DMS79 treated with DMSO at 0.1 percent for 48 hours (cell line): ENCODE data around the gene ADAM12.
"Not testable (repeated sequence)": the region's sequence is repeated elsewhere in the genome, so short reads cannot be mapped to it uniquely, and the experiment has no call there.

Source experiments
- DNase-seq: peaks from one replicate; lab custom pipeline; 2025; lab: John Stamatoyannopoulos, UW

ADAM12 gene

DNA sequence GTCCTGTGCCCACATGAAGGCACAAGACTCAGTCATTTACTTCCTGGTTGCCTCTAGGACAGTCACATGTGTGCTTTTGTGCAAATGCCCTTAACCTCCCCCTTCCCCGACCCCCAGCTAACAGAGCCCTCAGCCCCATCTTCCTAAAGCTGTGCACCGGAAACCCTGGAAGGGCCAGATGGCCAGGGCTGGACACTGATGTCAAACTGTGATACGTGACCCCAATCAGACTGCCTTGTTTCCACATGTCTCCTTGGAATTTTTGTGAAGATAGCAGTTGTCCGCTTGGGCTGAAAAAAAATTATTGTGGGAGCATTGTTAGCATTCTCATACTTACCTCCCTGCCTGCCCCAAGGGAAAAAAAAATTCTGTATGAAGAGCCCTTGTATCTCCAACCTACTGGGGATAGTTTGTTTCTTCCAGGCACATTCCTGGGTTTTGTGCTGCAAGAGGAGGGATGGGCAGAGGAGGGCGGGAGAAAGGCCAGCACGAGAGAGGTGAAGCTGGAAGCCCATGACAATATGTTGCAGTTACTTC is 17.0 kb upstream of the ADAM12 start:
- no peak for DNase-seq

DNA sequence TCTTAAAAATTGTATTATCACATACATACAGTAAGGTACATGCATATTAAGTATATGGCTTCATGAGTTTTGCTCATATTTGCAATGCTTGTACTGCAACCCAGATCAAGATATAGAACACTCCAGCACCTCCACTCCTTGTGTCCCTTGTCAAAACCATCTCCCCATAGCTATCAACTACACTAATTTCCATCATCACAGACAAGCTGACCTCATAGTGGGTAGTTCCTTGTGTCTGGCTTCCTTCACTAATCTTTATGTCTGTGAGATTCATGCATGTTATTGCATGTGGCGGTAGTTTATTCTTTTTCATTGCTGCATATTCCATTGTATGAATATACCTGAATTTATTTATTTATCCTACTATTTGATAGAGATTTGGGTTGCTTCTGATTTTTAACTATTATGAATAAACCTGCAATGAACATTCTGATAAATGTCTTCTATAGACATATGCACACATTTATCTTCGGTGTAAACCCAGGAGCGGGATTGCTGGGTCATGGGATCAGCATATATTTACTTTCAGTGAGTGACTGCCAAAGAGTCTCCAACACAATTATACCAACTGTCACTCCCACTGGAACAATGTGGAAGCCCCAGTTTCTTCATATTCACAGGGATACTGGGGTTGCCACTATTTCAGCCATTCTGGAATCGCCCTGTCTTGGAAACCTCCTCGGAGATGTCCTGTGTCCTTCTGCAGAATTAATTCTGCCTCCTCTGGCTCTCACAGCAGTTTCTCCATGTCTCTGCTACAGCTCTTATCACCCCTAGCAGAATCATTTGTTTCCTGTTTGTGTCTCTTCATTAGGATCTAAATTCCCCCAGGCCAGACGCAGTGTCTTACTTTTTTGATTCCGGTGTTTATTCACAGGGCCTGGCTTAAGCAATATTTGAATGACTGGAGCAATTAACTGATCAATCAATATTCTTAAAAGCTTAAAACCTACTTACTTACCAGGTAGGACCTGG is 14.7 kb upstream of the ADAM12 start:
- DNase-seq = no peak

DNA sequence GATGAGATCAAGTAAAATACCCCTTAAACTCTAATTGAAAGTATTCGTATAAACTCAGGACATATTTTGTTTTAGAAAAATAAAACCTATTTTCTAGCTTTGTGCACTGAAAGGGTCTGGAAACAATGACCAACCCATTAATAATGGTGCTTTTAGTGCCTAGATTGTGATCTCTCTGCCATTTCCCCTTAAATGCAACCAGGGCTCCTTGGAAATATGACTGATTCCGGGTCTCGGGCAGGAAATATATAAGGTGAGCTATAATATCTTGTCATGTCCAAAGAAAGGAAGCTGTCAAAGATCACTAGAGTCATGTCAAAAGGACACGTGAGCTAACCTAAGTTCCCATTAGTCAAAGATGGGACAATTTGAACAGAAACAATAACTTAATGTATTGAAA is 12.4 kb upstream of the ADAM12 start:
- no peak for DNase-seq

DNA sequence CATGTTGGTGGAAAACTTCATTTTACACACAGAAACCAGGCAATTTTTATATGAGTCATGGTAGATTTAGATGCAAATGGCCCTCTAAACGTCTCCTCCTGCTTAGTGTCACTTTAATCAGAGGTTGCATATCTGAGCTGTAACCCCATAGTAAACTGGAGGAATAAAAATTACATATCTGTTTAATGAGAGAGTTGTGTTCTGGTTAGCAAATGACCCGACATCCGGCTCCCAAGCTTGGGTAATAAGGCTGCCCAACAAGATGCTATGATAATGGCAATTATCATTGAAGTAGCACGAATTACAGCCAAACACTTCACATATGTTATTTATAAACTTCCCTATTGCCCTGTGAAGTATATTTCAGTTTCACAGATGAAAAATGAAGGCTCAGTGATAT is 10.6 kb upstream of the ADAM12 start:
- DNase-seq = no peak

DNA sequence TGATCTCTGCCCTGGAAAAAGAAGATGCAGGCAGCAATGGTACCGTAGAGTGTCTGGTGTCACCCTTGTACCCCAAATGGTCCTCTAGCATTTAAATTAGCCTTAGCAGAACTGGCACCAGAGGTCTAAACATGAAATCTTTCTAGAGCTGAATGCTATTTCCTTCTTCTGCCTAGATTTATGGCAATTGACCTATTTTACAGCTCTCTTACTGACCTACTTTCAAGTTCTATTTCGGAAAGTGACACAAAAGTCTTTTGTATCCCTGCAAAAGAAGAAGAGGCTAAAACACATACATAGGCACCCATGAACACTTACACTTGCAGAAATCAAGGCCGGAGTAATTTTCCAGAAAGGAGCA is 10.1 kb upstream of the ADAM12 start:
- DNase-seq = no peak

DNA sequence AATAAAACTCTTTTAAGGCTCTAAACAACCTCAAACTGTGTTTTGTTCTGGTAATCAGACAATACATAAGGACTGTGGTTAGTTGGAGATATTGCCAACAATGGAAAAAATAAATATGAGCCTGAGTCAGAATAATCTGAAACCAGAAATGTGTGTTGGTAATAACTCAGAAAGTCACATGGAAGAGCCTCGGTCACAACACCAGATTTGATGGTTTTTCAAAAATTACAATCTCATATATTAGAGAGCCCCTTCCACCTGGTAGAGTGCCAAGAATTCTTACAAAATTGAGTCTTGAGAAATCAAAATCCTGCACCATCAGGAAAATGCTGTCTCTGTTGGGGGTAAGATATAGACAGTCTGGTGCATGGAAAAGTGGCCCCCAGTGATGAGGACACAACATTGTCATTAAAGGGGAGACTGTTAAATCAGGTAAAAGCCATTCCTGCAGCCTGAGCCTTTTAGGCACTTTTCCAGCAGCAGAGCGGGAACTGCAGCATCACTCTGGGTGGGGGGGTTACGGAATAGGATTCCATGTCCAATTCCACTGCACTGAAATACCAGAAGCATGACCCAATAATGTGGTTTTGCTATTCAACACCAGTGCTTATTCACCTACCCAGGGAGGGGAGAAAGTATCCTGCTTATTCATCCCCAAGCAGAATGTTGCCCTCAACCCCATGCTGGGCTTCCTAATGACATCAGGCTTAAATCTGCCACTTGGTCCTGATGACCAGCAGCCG is 9.5 kb upstream of the ADAM12 start:
- DNase-seq = no peak

DNA sequence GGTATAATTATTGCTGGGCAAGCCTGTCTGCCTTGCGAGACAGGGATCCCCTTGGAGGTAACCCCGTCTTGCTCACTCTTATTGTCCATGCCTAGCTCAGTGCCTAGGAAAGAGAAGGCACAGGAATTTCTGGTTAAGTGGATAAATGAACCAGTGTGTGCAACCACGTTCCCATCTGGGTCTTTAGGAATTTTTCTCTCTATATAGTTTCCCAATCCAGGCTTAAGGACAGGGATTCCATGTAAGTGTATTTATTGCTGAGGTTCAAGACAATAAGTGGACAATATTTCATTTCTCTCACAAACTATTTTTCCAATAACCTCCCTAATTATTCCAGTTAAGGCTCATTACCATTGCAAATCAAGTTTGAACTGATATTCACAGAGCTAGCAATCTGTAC is 8.9 kb upstream of the ADAM12 start:
- no peak for DNase-seq

DNA sequence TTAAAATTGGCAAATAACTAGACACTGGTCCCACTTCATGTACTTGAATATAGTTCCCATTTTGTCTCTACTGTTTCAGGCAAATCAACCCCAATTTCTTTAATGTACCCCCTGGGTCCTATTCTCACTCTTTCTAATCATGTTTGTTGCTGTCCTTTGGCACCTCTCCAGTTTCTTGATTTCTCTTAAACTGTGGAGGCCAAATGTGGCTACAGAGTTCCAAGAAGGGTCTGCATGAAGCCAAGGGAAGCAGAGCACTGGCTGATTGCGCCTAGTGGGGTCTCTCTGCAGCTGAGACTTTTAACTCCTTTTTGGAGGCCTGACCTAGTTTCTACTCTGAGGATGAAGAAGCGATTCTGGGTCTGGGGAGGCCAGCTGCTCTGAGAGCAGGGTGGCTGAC is 6.7 kb upstream of the ADAM12 start:
- no peak for DNase-seq

DNA sequence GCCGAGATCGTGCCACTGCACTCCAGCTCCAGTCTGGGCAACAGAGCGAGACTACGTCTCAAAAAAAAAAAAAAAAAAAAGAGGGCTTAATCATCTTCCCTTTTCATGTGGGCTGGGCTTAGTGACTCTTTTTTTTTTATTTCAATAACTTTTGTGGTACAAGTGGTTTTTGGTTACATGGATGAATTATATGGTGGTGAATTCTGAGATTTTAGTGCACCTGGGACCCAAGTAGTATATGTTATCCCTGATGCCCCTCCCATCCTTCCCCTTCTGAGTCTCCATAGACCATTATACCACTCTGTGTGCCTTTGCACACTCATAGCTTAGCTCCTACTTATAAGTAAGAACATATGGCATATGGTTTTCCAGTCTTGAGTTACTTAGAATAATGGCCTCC is 4.8 kb upstream of the ADAM12 start:
- no peak for DNase-seq

DNA sequence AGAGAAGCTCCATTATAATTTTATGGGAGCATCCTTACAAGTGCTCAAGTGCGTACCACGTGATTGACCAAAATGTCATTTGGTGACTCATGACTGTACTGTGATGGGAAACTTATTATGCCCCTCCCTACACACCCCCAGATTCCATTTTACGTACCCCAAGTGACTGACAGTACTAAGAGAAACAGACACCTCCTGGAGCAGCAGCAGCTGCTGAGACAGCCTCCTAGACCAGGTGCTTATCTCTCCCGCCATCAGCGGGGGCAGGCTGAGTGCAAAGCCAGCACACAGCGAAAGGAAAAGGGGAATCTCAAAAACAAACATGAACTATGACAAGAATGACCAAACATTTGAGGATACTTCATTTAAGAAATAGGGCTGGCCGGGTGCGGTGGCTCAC is 4.2 kb upstream of the ADAM12 start:
- DNase-seq = no peak

DNA sequence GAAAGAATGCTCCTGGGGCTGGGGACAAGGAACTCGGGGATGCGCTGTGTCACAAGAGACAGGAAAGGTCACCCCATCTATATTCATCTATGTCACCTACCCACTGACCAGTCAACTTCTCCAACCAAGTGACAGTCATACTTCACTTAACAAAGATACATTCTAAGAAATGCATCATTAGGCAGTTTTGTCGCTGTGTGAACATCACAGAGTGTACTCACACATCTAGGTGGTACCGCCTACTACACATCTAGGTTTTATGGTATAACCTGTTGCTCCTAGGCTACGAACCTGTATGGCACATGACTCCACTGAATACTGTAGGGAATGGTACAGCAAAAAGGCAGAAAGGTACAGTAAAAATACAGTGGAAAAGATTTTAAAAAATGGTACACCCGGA is 3.8 kb upstream of the ADAM12 start:
- no peak for DNase-seq

DNA sequence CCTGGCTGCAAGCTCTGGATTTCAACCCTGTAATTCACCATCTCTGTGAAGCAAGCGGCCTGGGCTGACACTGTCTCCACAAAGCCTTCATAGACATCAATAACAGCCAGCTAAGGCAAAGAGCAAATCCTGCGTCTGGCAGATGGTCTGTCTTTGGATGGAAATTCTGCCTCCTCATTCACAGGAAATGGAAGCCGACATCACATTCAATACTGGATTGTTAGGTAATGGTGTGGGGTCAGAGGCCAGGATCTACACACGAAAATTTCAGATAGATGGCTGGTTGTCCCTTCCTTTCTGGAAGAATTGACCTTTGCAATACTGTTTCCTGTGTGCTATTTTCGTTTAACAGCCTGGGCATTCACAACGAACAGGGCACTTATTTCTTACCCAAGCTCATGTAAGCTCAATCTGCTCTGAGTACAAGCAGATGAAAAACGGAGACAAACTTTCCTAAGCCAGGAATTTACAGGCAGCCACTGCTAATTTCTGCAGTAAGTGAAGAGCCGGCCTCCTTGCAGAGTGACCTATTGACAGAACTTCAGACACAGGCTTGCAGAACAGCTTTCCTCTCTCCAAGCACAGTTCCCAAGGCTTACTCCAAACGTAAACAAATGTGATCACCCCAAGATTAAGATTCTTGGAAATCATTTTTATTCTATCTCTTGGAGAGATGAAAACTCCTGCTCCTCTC is 3.1 kb upstream of the ADAM12 start:
- DNase-seq = no peak

DNA sequence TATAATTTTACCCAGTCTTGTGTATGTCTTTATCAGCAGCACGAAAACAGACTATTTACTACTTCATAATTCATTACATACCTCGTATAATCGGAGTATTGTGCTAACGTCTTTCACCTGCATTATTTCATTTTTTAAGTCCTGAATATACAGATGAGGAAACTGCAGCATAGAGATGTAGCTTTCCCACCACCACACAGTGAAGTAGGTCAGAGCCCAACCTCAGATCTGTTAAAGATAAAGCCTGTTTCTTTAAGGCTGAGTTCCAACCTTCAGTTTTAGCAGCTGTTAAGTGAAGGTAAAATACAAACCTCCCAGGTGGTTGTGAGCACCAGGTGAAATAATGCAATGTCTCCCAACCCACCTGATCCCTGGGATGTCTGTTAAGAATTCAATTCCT is 2.0 kb upstream of the ADAM12 start:
- DNase-seq = no peak

DNA sequence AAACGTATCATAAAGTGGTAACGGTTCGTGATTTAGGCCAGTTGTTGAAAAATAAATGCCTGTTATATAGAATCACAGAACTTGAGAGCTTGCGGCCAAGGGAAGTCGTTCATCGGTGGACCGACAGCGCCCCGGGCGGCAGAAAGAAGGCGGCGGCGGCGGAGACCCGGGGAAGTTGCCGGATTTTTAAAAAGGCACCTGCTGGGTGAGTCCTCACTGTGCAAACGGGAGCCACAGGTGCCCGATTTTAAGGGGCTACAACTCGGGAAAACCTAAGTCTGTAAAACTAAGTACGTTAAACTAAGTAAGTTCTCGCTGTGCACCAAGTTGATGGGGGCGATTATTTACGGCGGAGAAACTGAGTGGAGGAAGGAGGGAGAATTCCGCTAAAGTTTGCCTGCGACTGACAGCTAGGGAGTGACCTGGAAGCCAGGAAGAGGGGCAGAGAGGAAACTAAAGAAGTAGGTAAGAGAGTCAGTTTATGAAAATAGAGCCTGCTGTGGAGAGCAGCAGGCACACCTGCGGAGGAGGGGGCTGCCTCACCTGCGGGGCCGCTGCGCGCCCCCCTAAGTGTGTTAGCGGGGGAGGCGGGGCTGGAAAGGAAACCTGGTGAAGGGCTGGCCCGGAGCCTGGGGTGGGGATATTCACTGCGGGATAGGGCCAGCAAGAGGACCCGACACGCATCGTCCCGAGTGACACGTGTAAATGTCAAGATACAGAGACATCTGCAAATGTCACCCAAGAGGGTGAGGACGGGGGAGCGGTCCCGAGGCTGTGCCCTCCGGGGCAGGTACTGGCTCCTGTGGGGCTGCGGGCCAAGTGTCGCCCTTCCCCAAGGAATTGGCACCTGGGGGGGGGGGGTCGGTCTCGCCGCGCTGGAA is 996 bp downstream of the ADAM12 start:
- peak; percentile 20 for DNase-seq

DNA sequence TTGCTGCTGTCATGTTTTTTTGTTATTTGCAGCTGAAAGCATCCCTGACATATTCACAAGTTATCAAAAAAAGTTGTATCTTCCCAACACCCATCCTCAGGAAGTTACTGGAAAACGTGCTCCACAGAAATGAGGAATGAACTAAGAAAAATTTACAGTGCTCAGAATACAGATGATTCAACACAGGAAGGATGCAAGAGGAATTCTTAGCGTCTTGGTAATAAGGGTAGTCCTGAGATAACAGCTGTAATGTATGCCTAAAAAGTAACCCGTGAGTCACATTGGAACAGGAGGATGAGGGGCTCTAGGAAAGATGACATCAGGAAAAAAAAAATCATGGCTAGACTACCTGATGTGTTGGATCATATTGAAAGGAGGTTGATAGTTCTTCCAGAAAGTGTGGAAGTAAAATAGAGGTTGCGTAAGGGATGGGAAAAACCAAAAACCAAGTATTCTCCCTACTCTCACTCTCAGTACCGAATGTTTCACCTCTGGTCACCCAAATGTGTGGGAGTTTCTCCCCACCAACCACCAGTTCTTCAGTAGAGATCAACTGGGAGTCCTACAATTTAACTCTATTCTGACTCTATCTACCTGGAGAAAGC is 3.9 kb downstream of the ADAM12 start:
- DNase-seq = no peak

DNA sequence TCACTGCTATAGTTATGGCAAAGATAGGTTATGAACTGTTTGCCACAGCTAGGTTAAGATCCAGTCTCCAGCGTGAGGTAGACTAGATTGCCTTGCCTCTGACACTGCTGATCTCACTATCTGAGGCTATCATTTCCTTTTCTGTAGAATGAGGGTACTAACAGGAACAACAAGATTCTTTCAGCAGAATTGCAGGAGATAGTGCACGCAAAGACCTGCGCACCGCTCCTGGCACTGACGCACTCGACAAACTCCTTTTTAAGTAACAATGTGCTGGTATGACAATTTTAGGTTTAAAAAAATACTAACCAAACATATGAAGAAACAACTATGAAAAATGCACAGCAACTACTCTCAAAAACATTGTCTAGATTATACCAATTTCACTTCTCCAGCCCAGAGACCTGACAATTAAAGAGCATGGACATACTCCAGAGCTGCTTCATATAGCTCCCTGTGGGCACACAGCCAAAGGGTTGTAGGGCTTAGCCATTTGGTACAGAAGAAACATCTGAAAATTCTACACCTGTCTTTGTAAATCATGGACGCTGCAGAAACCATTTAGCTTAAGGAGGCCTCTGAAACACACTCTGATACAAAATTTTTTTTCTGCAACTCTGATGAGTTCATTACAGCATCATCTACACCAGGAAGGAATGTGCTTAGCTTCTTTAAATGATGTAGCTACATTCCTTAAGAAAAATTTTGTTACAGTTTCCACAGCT is 7.8 kb downstream of the ADAM12 start:
- DNase-seq = no peak

DNA sequence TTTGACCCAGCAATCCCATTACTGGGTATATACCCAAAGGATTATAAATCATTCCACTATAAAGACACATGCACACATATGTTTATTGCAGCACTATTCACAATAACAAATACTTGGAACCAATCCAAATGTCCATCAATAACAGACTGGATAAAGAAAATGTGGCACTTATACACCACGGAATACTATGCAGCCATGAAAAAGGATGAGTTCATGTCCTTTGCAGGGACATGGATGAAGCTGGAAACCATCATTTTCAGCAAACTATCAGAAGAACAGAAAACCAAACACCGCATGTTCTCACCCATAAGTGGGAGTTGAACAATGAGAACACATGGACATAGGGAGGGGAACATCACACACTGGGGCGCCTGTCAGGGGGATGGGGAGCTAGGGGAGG is 9.1 kb downstream of the ADAM12 start:
- DNase-seq = not testable (repeated sequence)

DNA sequence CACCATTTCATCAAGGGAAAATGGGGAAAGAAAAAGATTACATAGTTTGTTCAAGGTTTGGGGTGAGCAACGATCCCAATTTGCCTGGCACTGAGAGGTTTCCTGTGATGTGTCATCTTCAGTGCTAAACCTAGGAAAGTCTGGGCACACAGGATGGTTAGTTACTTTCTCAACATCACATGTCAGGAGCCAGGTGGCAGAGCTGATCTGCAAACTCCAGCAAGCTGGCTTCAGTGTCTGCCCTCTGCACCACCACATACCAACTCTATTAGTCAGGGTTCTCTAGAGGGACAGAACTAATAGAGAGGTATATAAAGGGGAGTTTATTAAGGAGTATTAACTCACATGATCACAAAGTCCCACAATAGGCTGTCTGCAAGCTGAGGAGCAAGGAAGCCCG is 11.3 kb downstream of the ADAM12 start:
- no peak for DNase-seq

DNA sequence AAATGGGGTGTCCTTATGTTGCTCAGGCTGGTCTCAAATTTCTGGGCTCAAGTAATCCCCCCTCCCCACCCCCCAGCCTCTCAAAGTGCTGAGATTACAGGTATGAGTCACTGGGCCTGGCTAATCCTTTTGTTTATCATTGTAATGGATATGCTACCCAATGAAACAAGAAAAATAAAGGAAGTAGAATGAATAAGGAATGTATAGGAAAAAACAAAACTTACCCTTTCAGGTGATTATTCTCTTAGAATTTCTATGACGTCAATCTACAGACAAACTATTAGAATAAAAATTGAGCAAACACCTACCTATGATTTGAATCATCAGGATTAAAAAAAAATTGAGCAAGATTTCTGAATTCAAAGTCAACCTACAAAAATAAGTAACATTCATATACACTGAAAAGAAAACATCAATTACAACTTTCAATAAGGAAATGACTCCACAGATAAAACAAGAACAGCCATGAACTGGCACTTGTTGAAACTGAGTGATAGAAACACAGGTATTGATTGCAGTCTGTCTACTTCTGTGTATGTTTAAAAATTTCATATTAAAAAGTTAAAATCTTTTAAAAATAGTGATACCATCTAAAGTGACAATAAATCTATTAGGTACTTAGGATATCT is 12.2 kb downstream of the ADAM12 start:
- DNase-seq = no peak

DNA sequence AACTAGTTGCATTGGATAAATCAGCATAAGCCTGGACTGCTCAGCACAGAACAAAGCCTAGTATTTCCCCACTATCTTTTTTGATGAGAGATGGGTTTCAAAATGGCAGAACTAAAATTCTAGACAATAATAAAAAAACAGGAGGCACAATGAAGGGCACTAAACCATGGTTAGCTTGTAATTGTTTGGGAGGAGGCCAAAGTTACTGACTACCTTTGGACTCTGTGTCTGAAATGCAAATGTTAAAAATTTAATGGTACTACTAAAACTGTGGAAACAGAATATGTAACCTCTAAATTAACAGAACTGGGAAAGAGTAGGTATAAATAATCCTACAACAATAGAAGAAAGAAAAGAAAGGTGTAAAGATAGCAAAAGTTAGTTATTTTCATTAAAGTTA is 13.0 kb downstream of the ADAM12 start:
- DNase-seq = no peak
